Transverse colon (tissue), 4 donors: ENCODE measurements around the gene TAX1BP3. TPM values are rescaled to one million over a fixed set of nuclear protein-coding genes. Genes with fewer than 3 reads are reported as not detected.
"Not testable (repeated sequence)": the region's sequence is repeated elsewhere in the genome, so short reads cannot be mapped to it uniquely, and the experiment has no call there.

ENCODE experiments used
- DNase-seq: peaks from one replicate; pipeline ENCODE4 v3.0.0-alpha.2; 2019
- H3K27ac ChIP-seq, 4 donors: fragments of 200-600 bp; sonication (generic); 2 replicates each; pipeline ENCODE4 v1.5.1; 2016 to 2018; ENCODE audit warnings: inconsistent platforms in 4 of 4
- H3K27me3 ChIP-seq: fragments of 200-600 bp; sonication (generic); 2 replicates; pipeline ENCODE4 v1.5.1; 2017; ENCODE audit warnings: inconsistent platforms
- H3K36me3 ChIP-seq, 4 donors: fragments of 200-600 bp; sonication (generic); 2 replicates each; pipeline ENCODE4 v1.5.1; 2017 to 2019; ENCODE audit warnings: inconsistent platforms in 4 of 4
- H3K4me1 ChIP-seq, 4 donors: fragments of 200-600 bp; sonication (generic); 2 replicates each; pipeline ENCODE4 v1.5.1; 2017 to 2020; ENCODE audit warnings: inconsistent platforms in 4 of 4
- H3K4me3 ChIP-seq, 4 donors: fragments of 200-600 bp; sonication (generic); 1 replicate in 1 of 4; 2 replicates in 3 of 4; pipeline versions ENCODE4 v1.5.1 to v1.6.1; 2017 to 2019; ENCODE audit warnings: inconsistent platforms in 4 of 4
- H3K9me3 ChIP-seq, 2 donors: fragments of 200-600 bp; sonication (generic); 2 replicates each; pipeline ENCODE4 v1.5.1; 2017 to 2019; ENCODE audit warnings: inconsistent platforms in 2 of 2
- EP300 ChIP-seq: sonication (generic); formaldehyde crosslinking; IDR thresholded peaks from one replicate; pipeline ENCODE4 v1.6.1; 2017; ENCODE audit warnings: antibody characterized with exemption, low read depth
- POLR2A ChIP-seq: fragments of 450-650 bp; IDR thresholded peaks from one replicate; pipeline ENCODE4 v1.6.1; 2016; ENCODE audit warnings: antibody characterized with exemption, mild to moderate bottlenecking, moderate library complexity
- POLR2AphosphoS5 ChIP-seq, 3 donors: sonication (generic); formaldehyde crosslinking; IDR thresholded peaks; one replicate each; pipeline ENCODE4 v1.6.1; 2016; ENCODE audit warnings: antibody characterized with exemption in 3 of 3
- WGBS, 2 donors: methylation state at CpG; one replicate each; pipeline ENCODE4 v1.1.5; 2018; ENCODE audit warnings: low coverage in 1 of 2; 5-methylcytosine and 5-hydroxymethylcytosine counted together
- in situ Hi-C, 4 donors: fragments of 200-750 bp; cut with MboI; loops; one replicate each; pipeline versions ENCODE4 v1.15.0 to v1.15.1; 2017; ENCODE audit warnings: low sequenced_read_pairs in 3 of 4, low pct_ligation_motif_present in 1 of 4, low pct_unique_long_range_greater_than_20kb in 1 of 4
- intact Hi-C: fragments of 100-400 bp; cut with DNase I; formaldehyde crosslinking; loops from one replicate; pipeline ENCODE4 v1.15.1; 2023; ENCODE audit warnings: low total_unique reads
- total RNA-seq, 4 donors: library from RNA; depleted of rRNA; stranded (reverse); fragments of >200 nt; gene quantifications; one replicate each; pipeline ENCODE4 v1.1.0, GENCODE V29; 2016
- TF ChIP-seq, protein P1 (sequence below), 5 experiments: fragments of 200-600 bp in 3 of 5; fragments of 450-650 bp in 2 of 5; sonication (generic) in 3 of 5; IDR thresholded peaks; 1 replicate in 2 of 5; 2 replicates in 3 of 5; pipeline ENCODE4 v1.5.1; 2016 to 2017; ENCODE audit warnings: antibody characterized with exemption in 5 of 5, inconsistent platforms in 3 of 5, mild to moderate bottlenecking in 2 of 5, moderate library complexity in 1 of 5

TAX1BP3 gene
- total RNA-seq, 4 donors from 2014 or later = 129 to 451 (median 202) TPM

DNA sequence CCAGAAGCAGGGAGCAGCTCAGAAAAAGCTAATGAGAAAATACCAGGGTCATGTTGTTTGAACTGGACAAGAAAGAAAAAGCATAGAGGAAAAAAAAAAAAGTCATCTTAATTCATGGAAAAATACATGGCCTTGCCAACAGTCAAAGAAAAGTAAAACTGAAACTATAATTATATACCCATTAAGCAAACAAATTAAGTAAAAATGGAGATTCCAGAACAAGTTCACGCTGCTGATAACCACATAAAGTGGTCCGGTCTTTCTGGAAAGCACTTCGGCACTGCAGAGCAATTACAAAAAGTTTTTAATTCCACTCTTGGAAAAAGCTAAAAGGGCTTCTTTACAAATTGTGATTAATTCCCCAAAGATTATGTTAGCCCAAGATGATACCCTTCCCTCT lies 40.0 kb upstream of the TAX1BP3 start:
- peaks cover 0 to 3% (median 0%) of the 10 kb centered on the region in 4 donors for H3K36me3 ChIP-seq
- no peak for TF ChIP-seq POLR2AphosphoS5 (IDR thresholded peaks at IDR 0.05)
- no peak for TF ChIP-seq POLR2A
- TF ChIP-seq EP300 = no peak
- TF ChIP-seq, protein P1, sequence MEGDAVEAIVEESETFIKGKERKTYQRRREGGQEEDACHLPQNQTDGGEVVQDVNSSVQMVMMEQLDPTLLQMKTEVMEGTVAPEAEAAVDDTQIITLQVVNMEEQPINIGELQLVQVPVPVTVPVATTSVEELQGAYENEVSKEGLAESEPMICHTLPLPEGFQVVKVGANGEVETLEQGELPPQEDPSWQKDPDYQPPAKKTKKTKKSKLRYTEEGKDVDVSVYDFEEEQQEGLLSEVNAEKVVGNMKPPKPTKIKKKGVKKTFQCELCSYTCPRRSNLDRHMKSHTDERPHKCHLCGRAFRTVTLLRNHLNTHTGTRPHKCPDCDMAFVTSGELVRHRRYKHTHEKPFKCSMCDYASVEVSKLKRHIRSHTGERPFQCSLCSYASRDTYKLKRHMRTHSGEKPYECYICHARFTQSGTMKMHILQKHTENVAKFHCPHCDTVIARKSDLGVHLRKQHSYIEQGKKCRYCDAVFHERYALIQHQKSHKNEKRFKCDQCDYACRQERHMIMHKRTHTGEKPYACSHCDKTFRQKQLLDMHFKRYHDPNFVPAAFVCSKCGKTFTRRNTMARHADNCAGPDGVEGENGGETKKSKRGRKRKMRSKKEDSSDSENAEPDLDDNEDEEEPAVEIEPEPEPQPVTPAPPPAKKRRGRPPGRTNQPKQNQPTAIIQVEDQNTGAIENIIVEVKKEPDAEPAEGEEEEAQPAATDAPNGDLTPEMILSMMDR (IDR thresholded peaks at IDR 0.05) = no peak
- no peaks in the 10 kb centered on the region for H3K9me3 ChIP-seq
- in situ Hi-C loops (no loop called here), intact Hi-C loops (no loop called here)
- no peak overlapping the region for H3K4me3 ChIP-seq
- WGBS, 2 donors = 30 to 58% methylated on average over 2 to 3 of the region's 3 CpGs
- H3K4me1 ChIP-seq = peaks cover 0 to 3% (median 0%) of the 10 kb centered on the region in 4 donors
- no peak for DNase-seq
- H3K27ac ChIP-seq = no peak overlapping the region
- no peaks in the 10 kb centered on the region for H3K27me3 ChIP-seq

DNA sequence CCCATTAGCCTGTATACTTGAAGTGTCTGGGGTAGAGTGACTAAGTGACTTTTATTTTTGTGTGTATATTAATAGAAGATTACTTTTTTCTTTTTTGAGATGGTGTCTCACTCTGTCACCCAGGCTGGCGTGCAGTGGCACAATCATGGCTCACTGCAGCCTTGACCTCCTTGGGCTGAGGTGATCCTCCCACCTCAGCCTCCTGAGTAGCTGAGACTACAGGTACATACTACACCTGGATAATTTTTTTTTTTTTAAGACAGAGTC lies 37.3 kb upstream of the TAX1BP3 start:
- H3K4me1 ChIP-seq, H3K27me3 ChIP-seq, in situ Hi-C loops, intact Hi-C loops, H3K9me3 ChIP-seq, H3K4me3 ChIP-seq, DNase-seq, H3K27ac ChIP-seq, H3K36me3 ChIP-seq: not testable (repeated sequence)
- WGBS, 2 donors = 100% methylated on average over 1 of the region's 1 CpG; no CpG with 5 or more reads in 1 of the 2 donors

DNA sequence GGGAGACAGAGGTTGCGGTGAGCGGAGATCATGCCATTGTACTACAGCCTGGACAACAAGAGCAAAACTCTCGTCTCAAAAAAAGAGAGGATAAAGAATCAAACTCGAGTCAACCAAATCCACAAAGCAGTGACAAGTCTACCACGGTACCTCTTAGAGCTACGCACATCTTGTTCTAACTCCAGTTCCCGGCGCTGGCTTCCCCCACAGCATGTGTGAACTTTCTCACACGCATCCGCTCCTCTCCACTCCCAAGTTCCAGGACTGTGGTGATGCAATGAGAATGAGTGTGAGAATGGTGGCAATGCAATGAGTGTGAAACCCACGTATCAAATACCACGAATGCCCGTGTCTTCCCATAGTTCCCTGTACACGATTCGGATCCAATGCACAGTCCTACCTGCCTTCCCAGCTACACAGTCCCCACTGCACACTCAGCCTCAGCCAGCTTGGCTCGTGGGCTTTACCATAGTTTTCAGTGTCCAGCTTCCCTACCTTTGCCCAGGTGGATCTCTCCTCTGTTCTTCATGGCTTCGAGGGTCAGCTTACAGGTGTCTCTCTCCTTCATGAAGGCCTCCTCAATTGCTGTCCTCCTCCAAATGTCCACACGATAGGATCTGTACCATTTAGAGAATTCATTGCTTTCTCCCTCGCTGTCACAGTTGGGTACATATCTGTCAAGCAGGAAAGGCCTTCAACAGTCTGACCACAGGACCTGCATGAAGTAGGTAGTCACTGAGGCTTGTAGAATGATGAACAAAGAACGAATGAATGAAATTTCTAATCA lies 36.7 kb upstream of the TAX1BP3 start:
- no peak overlapping the region for H3K4me3 ChIP-seq
- intact Hi-C loops = no loop called here
- no peaks in the 10 kb centered on the region for H3K27me3 ChIP-seq
- H3K36me3 ChIP-seq = no peaks in the 10 kb centered on the region
- in situ Hi-C loops = no loop called here
- H3K27ac ChIP-seq = no peak overlapping the region
- no peaks in the 10 kb centered on the region for H3K9me3 ChIP-seq
- no peak for DNase-seq
- 77 to 83% methylated on average over 4 to 20 of the region's 20 CpGs for WGBS, 2 donors
- H3K4me1 ChIP-seq = no peaks in the 10 kb centered on the region
- TF ChIP-seq EP300 = no peak
- TF ChIP-seq, protein P1 (IDR thresholded peaks at IDR 0.05) = no peak

DNA sequence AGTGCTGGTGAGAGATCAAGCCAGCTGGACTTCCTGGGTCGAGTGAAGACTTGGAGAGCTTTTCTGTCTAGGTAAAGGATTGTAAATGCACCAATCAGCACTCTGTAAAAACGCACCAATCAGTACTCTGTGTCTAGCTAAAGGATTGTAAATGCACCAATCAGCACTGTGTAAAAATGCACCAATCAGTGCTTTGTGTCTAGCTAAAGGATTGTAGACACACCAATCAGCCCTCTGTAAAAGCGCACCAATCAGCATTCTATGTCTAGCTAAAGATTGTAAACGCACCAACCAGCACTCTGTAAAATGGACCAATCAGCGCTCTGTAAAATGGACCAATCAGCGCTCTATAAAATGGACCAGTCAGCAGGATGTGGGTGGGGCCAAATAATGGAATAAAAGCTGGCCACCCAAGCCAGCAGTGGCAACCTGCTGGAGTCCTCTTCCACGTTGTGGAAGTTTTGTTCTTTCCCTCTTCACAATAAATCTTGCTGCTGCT lies 33.7 kb upstream of the TAX1BP3 start:
- H3K9me3 ChIP-seq, in situ Hi-C loops, intact Hi-C loops, DNase-seq, H3K4me1 ChIP-seq, H3K27ac ChIP-seq, H3K4me3 ChIP-seq, H3K36me3 ChIP-seq: not testable (repeated sequence)
- peaks cover 14% of the 10 kb centered on the region for H3K27me3 ChIP-seq
- WGBS, 2 donors = 80% methylated on average over 7 of the region's 7 CpGs; no CpG with 5 or more reads in 1 of the 2 donors

DNA sequence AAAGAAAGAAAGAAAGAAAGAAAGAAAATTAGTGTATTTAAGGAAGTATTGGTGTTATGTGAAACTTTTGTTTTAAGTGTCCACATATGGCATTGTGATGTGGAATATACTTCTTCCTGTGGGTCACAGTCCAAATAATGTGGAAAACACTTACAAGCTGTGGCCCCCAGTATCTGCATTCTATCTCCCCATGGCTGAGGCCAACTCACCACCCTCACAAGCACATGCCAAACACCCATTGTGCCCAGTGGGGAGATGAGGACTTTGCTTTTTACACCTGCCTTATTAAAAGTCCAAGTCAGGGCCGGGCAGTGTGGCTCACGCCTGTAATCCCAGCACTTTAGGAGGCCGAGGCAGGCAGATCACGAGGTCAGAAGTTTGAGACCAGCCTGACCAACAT lies 31.6 kb upstream of the TAX1BP3 start:
- Histone ChIP-seq H3K27ac (no peak overlapping the region), H3K9me3 (peaks cover 0 to 6% of the 10 kb centered on the region in 2 donors), H3K36me3 (no peaks in the 10 kb centered on the region), H3K27me3 (peaks cover 35% of the 10 kb centered on the region), H3K4me3 (no peak overlapping the region), H3K4me1 (peaks cover 4 to 17% (median 14%) of the 10 kb centered on the region in 4 donors)
- no peak for TF ChIP-seq POLR2AphosphoS5 (IDR thresholded peaks at IDR 0.05)
- TF ChIP-seq, protein P1 (IDR thresholded peaks at IDR 0.05) = no peak
- TF ChIP-seq EP300 = no peak
- no peak for TF ChIP-seq POLR2A
- intact Hi-C loops (no loop called here), in situ Hi-C loops (no loop called here)
- 78% methylated on average over 4 of the region's 4 CpGs; no CpG with 5 or more reads in 1 of the 2 donors for WGBS, 2 donors
- no peak for DNase-seq
